ENCODE data around the gene MAPKAP1.

- TF ChIP-seq CTCF (IDR thresholded peaks at IDR 0.05 in 2 of 3, conservative IDR thresholded peaks at IDR 0.05 in 1 of 3; ENCODE audit: insufficient read depth in 2 of 3, low read depth in 1 of 3, low read length in 3 of 3) (no peak), YBX1 (IDR thresholded peaks at IDR 0.05) (no peak), NBN (IDR thresholded peaks at IDR 0.05; ENCODE audit: low read depth) (no peak), POLR2A (conservative IDR thresholded peaks at IDR 0.05) (no peak)
- TF ChIP-seq, protein P1, sequence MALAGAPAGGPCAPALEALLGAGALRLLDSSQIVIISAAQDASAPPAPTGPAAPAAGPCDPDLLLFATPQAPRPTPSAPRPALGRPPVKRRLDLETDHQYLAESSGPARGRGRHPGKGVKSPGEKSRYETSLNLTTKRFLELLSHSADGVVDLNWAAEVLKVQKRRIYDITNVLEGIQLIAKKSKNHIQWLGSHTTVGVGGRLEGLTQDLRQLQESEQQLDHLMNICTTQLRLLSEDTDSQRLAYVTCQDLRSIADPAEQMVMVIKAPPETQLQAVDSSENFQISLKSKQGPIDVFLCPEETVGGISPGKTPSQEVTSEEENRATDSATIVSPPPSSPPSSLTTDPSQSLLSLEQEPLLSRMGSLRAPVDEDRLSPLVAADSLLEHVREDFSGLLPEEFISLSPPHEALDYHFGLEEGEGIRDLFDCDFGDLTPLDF (CRISPR knock-in tag; IDR thresholded peaks at IDR 0.05): no peak
Observed at GRCh38 chr9:125399165-125399564, 307.8 kb downstream of the MAPKAP1 start.

All from K562 (cell line).